Left renal cortex interstitium (tissue), 4 donors: Measurements from ENCODE around the gene ZCWPW1. TPM values are rescaled to one million over a fixed set of nuclear protein-coding genes. Genes with fewer than 3 reads are reported as not detected.
A peak's percentile ranks its signal among the peaks of the same experiment; 100 is the strongest.

Experiments
- DNase-seq, 4 donors: peaks; one replicate each; pipeline ENCODE4 v3.0.0-alpha.2; 2013; ENCODE audit warnings: low read depth in 4 of 4, low spot score in 2 of 4, missing footprints in 1 of 4
- polyA plus RNA-seq, 4 donors: library from polyadenylated mRNA; unstranded; fragments of 120-200 nt; gene quantifications; one replicate each; pipeline ENCODE4 v1.2.1, GENCODE V29; 2013; ENCODE audit not compliant: insufficient read length in 4 of 4

ZCWPW1 gene, protein sequence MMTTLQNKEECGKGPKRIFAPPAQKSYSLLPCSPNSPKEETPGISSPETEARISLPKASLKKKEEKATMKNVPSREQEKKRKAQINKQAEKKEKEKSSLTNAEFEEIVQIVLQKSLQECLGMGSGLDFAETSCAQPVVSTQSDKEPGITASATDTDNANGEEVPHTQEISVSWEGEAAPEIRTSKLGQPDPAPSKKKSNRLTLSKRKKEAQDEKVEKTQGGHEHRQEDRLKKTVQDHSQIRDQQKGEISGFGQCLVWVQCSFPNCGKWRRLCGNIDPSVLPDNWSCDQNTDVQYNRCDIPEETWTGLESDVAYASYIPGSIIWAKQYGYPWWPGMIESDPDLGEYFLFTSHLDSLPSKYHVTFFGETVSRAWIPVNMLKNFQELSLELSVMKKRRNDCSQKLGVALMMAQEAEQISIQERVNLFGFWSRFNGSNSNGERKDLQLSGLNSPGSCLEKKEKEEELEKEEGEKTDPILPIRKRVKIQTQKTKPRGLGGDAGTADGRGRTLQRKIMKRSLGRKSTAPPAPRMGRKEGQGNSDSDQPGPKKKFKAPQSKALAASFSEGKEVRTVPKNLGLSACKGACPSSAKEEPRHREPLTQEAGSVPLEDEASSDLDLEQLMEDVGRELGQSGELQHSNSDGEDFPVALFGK
- polyA plus RNA-seq, result 1 to 10 TPM; 4.6 to 7.7 (median 6.6) TPM

DNA sequence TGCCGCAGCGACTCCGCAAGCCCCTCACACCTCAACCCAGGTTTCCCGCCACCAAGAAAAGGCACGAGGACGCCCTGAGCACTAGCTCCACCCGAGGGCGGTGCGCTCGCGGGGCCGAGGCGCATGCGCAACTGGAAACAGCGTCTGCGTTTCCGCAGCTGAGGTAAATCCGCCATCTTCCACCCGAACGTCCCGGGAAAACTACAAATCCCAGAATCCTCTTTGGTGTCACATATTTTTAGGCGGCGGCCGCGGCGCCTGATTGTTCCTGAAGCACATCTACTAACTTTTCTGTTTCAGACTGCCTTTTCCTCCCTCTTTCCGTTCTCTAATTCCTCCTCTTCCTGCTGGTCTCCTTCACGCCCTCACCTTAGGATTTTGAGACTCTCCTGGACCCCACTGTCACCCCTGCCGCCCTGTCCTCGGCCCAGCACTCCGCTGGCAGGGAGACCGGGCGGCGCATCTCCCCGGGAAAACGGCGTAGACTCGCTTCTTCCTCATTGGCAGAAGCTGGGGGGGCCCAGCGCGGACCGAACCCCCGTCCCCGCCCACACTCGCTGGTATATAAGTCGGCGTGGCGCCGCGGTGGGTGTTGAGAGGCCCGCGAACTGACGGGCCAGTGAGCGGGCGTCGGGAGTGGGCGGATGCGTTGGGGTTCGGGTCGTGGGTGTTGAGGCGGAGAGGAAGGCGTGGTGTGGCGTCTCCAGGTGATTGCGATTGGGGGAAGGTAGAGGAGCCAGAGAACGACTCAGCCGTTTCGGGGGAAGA lies at the start of gene ZCWPW1:
TSS of gene ZCWPW1 (minus strand) at position 505 of the 768 bp plus-strand sequence. CDS start 8,054 bp downstream, outside the sequence.
- peak; percentile 89 to 98 (median 95) for DNase-seq

DNA sequence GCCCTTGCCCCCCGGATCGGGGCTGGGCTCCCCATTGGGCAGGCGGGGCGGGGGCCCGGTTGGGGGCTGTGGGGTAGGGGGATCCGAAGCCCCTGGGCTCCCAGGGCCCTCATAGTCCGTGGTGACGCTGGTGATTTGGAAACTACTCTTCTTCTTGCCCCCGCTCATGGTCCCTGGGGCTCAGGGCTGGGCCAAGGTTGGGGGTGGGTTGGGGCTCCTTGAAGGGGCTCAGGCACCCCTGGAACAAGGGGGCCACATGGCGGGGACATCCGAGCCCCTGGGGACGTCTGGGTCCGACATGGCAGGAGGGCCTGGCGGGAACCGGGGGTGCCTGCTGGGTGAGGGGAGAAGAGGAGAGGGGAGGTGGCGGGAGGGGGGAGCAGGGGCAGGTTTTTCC lies 49.4 kb upstream of the ZCWPW1 start:
- DNase-seq, result no peak

DNA sequence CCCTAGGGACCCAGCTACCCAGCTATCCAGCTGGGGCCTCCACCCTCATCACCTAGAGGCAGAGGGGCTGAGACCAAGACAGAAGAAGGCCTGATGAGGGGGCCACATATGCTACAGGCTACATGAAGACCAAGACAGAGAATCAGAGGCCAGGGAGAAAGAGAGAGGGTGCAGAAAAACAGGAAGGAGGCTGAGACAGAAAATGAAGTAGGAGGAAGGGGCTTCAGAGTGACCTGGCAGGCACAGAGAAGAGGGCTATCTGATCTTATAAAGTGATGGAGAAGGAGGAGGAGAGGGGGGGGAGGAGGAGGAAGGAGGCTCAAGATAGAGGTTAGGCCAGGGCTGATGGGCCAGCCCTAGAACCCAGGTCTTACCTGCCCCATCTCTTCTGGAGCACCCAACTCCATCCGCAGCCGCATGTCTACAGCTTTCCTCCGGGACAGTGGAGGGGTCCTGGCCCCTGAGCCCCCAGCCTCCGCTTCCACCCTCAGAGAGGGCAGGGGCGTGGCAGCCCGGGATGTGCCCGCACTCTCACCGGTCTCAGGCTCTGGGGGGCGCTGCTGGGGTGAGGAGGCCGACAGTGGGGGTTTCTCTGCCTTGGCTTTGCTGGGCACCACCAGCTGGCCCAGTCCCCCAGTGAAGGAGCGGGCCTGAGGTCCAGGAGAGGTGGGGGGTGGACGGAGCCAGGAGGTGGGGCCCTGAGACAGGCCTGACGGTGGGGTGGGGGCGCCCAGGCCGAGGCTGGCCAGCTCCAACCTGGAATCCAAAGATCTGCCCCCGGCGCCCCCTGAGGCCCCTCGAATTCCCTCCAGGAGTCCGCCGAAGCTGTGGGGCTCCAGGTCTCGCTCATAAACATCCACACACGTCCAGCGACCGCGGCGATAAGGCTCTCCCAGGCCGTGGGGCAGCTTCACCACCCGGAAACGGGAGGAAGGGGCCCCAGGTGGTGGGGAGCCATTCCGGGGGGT lies 48.7 kb upstream of the ZCWPW1 start:
- no peak for DNase-seq

DNA sequence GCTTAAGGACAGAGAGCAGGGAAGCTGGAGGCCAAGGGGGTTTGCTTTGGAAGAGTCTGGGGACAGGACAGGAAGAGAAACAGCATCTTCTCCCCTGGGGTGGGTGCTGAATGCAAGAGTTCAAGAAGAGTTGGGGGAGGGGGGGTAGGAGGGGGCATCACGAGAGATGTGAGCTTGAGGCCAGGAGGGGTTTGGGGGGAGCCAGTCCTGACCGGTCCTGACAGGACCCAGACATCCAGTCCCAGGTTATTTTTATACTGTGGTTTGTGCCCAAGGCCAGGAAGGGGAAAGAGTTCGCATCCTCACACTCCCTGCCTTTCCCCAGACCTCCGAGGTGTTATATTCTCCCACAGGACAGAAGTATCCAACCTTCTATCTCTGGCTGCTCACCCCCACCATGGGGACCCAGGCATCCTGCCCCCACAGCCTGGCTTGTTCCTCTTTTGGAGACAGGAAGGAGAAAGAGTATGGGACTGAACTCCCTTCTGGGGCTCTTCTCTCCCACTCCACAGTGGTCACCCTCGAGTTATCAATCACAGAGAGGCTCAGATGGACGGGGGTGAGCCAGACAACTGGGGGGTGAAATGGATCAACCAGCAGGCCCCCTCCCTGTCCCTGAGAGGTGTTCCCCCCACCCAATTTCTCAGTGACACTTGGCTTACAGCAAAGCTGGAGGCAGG lies 47.7 kb upstream of the ZCWPW1 start:
- DNase-seq, result no peak

DNA sequence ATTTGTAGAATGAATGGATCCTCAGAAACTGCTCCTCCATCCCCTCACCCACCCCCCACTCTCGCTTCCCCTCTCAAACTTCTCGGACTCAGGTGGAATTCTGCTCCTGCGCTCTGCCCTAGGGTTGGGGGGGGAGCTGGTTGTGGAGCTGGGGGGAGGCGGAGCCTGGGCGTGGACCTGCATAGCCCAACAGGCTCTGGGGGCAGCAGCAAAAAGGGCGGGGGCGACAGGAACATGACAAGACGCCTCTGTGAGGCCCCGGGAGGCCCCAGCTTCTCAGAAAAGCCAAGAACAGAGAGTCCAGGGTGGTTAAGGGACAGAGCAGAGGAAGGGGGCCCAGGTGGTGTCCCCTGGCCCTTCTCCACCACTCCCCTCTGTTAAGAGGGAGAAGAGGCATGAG lies 47.0 kb upstream of the ZCWPW1 start:
- DNase-seq, result no peak

DNA sequence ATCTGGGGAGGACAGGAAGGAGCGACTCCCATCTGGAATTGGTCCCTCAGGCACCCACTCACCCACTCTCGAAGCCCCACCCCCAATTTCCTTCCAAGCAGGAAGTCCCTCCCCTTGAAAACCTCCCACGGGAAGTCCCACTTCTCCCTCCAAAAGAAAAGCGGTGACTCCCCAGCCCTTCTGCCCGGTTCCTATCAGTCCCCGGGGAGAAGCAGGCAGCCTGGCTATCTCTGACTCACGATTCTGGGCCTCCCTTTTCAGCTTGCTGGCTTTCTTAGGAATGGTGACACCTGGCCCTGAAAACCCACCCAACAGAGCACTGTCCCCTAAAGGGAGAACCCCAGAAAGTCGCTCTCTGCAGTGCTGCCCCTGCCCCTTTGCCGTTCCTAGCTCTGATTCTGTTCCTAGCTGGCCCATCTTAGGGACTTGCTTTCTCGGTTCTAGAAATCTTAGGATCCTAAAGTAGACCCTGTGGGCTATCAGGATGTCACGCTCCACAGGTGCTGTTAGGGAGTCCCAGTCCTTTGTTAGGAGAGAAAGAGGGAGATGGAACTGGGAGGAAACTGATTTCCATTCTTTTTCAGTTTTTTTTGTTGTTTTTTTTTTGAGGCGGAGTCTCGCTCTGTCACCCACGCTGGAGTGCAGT lies 44.5 kb upstream of the ZCWPW1 start:
- no peak for DNase-seq

DNA sequence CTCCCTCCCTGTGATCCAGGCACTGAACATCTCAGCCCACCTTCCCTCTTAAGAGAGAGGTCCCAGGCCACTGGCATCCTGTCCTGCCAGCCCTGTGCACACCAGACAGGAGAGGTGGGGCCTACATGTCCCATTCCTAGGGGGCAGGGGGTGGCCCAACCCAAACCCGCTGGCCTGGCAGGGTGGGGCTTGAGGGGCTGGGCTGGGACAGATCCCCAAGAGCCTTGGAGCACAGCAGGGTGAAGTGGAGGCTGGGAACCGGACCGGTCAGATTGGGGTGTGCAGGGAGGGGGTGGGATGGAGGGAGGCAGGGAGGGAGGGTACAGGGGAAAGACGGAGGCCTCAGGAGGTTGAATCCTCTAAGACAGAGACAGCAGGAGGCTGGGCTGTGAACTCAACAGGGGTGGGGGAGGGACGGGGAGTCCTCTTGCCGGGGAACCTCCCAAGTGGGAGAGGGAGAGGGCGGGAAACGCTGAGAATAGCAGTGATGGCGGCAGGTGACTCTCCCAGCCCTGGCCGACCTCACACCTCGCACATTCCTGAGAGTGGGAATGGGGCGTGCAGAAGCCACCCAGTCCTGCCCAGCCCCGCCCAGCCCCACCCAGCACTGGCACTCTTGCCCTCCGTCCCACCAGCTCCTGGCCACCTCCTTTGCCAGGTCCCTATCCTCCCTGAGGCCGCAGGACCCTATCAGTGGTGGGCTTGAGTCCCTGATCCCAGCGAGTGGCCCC lies 43.8 kb upstream of the ZCWPW1 start:
- no peak for DNase-seq

DNA sequence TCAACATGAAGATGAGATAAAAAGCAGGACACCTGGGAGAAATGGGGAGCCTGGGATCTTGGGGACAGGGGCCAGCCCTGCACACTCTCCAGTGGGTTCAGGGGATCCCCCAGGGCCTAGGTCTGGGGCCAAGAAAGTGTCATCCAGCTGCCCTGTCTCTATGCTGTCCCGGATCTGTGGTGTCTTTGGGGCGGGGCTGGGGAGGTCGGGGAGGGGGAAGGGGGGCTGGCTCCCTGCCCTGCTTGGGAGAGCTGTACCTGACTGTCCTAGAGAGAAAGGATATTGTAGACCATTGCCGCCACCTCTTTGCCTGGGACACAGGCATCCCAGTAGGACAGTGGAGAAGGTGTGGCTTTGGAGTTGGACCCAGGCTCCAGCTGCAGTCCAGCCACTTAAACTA lies 42.5 kb upstream of the ZCWPW1 start:
- DNase-seq, result no peak

DNA sequence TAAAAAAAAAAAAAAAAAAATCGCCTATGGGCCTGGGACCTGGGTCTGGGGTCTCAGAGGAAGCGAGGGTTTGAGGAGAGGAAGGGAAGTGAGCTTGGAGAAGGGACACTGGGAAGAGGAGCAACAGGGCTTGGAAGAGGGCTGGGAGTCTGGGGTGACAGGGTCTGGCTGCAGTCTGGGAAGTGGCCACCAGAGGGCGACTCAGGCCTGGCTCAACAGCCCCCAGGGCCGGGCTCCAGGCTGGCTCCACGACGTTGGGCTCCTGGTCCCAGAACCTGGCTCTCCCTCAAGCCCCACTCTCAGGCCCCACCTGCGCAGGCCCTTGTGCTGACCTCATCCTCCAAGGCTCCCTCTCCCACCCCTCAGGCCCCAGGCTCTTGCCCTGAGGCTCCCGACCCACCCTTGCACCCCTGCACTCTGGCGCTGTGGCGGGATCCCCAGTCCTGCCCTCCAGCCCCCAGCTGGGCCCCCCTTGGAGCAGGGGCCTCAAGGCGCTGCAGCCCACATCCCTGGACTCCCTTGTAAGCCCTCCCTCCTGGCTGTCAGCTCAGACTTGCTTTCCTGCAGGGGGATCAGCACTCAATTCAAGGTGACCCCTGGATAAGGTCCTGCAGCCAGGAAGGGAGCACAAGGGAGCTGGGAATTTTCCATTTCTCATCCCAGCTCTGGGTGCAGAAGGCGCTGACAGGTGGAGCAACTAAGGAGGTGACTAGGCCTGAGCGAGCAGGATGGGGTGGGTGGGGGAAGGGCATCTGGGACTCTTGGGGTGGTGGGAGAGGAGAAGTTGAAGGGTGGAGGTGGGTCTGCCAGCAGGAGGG lies 40.9 kb upstream of the ZCWPW1 start:
- DNase-seq, result peak in 1 of 4 donors; percentile 71

DNA sequence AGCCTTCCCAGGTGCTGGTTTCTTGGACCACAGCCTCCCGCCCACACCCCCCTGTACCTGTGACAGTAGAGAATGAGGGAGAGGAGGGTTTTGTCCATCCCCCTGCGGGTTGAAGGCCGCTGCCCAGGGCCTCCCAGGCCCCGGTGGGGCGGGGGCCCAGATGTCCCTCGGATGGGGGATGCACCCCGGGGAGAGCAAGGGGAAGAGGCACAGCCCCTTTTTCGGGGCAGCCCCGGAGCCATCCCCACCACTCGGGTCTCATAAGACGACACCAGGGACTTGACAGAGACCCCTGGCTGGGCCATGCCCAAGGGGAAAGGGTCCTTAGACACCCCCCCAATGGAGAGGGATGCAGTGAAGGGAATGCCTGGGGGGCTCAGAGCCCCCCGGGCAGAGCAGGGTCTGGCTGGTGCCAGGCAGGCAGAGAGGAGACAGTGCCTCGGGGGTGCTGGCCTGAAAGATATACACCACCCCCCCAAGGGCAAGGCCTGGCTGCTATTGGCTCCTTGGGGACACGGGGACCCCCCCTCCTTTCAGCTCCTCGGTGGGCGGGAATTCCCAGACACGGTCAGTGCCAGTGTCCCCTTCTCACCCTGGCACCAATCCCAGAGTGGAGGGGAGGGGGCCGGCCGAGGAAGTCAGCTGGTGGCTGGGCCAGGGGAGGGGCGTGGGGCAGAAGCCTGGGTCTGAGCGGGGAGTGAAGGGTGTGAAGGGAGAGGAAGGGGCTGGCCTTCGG lies 39.3 kb upstream of the ZCWPW1 start:
- no peak for DNase-seq

DNA sequence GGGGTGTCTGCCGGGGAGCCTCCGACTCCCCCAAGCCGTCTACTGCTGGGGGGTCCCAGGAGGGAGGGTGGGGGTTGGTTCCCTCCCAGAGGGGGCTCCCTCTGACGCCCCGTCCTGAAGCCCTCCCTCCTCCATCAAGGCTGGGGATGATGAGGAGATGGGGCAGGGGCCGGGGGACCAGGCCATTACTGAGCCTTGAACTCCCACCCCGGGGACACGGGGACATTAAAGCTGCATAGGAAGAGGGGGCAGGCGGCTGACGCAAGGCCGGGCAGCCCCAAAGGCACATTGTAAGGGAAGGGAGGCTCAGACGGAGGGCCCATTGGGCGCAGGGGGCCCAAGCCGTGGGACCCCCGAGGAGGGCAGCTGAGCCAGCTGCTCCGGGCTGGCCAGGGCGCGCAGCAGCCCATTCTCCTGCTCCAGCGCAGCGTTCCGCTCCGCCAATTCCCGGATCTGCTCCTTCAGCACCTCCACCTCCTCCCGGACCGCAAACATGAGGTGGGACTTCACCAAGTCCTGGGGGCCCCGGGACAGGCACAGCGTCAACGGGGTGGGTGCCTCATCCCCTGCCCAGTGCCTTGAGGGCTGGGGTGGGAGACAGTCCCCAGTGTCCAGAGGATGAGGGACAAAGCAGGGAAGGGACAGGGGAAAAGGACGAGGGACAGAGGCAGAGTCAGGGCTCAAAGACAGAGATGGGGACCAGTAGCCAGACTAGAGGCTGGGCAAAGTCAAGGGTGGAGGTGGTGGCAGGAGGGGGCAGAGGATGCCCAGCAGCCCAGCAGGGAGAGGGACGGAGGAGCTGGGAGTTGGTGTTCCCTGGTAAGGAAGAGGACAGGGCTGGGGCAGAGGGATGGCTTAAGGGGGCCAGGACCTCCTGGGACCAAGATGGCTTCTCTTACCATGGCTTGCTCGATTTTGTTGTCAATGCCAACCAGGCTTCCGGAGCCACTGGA lies 38.4 kb upstream of the ZCWPW1 start:
- no peak for DNase-seq

DNA sequence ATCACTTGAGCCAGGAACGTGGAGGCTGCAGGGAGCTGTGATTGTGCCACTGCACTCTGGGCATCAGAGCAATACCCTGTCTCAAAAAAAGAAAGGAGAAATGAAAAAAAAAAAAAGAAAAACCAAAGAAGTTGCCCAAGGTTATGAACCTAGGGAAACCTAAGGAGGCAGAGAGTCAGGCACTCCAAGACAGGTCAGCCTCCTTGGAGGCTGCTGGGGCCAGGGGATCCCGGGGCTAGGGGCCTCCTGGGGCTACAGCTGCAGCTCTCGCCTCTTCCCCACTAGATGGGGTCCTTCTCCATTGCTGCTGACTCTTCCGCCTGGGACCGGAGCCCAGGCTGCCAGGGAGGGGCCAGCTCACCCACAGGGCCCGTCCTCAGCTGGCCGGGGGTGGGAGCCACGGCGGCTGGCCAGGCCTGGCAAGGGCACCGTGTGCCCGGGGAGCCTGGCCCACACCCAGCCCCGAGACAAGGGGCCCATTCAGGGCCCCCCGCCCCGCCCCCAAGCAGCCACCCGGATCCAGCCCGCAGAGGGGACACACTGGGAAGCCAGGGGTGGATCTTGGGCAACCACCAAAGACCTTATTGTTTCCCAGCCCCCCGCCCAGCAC lies 37.3 kb upstream of the ZCWPW1 start:
- DNase-seq, result no peak

DNA sequence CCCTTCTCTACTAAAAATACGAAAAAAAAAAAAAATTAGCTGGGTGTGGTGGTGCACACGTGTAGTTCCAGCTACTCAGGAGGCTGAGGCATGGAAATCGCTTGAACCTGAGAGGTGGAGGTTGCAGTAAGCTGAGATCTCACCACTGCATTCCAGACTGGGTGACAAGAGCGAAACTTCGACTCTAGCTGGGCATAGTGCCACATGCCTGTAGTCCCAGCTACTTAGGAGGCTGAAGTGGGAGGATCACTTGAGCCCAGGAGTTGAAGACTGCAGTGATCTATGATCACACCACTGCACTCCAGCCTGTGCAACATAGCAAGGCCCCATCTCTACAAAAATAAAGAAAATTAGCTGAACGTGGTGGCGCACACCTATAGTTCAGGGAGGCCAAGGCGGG lies 36.8 kb upstream of the ZCWPW1 start:
- DNase-seq, result no peak

DNA sequence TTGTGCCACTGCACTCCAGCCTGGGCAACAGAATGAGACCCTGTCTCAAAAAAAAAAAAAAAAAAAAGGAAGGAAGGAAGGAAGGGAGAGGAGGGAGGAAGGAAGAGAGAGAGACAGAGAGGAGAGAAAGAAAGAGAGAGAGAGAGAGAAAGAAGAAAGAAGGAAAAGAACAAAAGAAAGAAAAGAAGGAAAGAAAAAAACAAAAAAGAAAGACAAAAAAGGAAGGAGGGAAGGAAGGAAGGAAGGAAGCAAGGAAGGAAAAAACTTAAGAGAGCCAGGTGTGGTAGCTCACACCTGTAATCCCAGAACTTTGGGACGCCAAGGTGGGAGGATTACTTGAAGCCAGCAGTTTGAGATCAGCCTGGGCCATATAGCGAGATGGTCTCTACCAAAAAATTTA lies 36.3 kb upstream of the ZCWPW1 start:
- no peak for DNase-seq

DNA sequence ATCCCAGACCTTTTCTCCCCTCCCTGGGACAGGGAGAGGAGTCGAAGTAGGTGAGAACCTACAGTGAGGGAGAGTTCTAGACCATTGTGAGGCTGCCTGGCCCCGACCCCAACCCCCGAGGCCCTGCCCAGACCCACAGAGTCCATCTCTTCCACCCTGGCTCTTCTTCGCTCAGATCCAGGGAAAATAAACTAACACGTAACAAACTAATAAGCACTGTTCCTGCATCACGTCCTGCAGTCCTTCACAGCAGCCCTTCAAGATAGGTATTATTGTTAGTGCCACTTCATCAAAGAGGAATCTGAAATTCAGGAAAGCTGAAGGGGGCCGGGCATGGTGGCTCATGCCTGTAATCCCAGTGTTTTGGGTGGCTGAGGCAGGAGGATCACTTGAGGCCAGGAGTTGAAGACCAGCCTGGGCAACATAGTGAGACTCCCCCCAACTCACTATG lies 35.7 kb upstream of the ZCWPW1 start, which contains the start of gene SPACDR:
TSS of gene SPACDR (minus strand) at position 51 of the 451 bp plus-strand sequence. CDS start 235 bp downstream, outside the sequence.
- no peak for DNase-seq
